Activated CD8-positive, alpha-beta memory T cell treated with anti-CD3 and anti-CD28 coated beads, Interleukin-2, amount 50 U/mL, for 4 hours (primary cell): ENCODE measurements around the gene MTHFD2L.
"Not testable (repeated sequence)": the region's sequence is repeated elsewhere in the genome, so short reads cannot be mapped to it uniquely, and the experiment has no call there.

ENCODE experiments used
- DNase-seq: peaks from one replicate; pipeline ENCODE4 v3.0.0-alpha.2; 2020

Gene MTHFD2L

GRCh38 chr4:74311696-74312313, 153.9 kb downstream of the MTHFD2L start:
- DNase-seq, result no peak

GRCh38 chr4:74314329-74314728, 156.4 kb downstream of the MTHFD2L start:
- DNase-seq, result no peak

GRCh38 chr4:74314944-74315343, 157.0 kb downstream of the MTHFD2L start:
- no peak for DNase-seq

- no peak for DNase-seq
Observed at GRCh38 chr4:74315376-74315775, 157.5 kb downstream of the MTHFD2L start.

GRCh38 chr4:74316397-74316796, 158.5 kb downstream of the MTHFD2L start:
- DNase-seq, result no peak

- DNase-seq, result no peak
Observed at GRCh38 chr4:74317616-74318246, 159.8 kb downstream of the MTHFD2L start.

GRCh38 chr4:74318276-74318675, 160.4 kb downstream of the MTHFD2L start:
- DNase-seq, result no peak

GRCh38 chr4:74319470-74319869, 161.6 kb downstream of the MTHFD2L start:
- DNase-seq, result no peak

GRCh38 chr4:74320559-74321118, 162.7 kb downstream of the MTHFD2L start:
- DNase-seq, result no peak

GRCh38 chr4:74322301-74322700, 164.4 kb downstream of the MTHFD2L start:
- no peak for DNase-seq

- no peak for DNase-seq
Observed at GRCh38 chr4:74323663-74324062, 165.7 kb downstream of the MTHFD2L start.

GRCh38 chr4:74324262-74324661, 166.3 kb downstream of the MTHFD2L start:
- DNase-seq, result no peak

GRCh38 chr4:74325886-74326285, 168.0 kb downstream of the MTHFD2L start:
- DNase-seq, result no peak

- no peak for DNase-seq
Observed at GRCh38 chr4:74327762-74328161, 169.8 kb downstream of the MTHFD2L start.

GRCh38 chr4:74328501-74328900, 170.6 kb downstream of the MTHFD2L start:
- DNase-seq, result no peak

GRCh38 chr4:74329307-74329706, 171.4 kb downstream of the MTHFD2L start:
- DNase-seq, result no peak

GRCh38 chr4:74330295-74330750, 172.4 kb downstream of the MTHFD2L start:
- DNase-seq, result no peak

- DNase-seq, result no peak
Observed at GRCh38 chr4:74331252-74331651, 173.3 kb downstream of the MTHFD2L start.

- no peak for DNase-seq
Observed at GRCh38 chr4:74331944-74332343, 174.0 kb downstream of the MTHFD2L start.

- DNase-seq, result no peak
Observed at GRCh38 chr4:74334636-74335035, 176.7 kb downstream of the MTHFD2L start.

- DNase-seq, result no peak
Observed at GRCh38 chr4:74335341-74336021, 177.6 kb downstream of the MTHFD2L start.

GRCh38 chr4:74338792-74339333, 180.9 kb downstream of the MTHFD2L start:
- no peak for DNase-seq

- no peak for DNase-seq
Observed at GRCh38 chr4:74339501-74339900, 181.6 kb downstream of the MTHFD2L start.

- DNase-seq, result not testable (repeated sequence)
Observed at GRCh38 chr4:74340421-74340820, 182.5 kb downstream of the MTHFD2L start.
